NCI-H2029 treated with DMSO at 0.1 percent for 48 hours (cell line): ENCODE results near the gene SMNDC1.
"Not testable (repeated sequence)": the region's sequence is repeated elsewhere in the genome, so short reads cannot be mapped to it uniquely, and the experiment has no call there.

ENCODE experiments used
- DNase-seq: peaks from one replicate; lab custom pipeline; 2025; lab: John Stamatoyannopoulos, UW

SMNDC1 gene

GRCh38 chr10:110284262-110284661 is 20.5 kb downstream of the SMNDC1 start:
- no peak for DNase-seq

- DNase-seq = peak; percentile 28
Measured at GRCh38 chr10:110279407-110279986, 25.2 kb downstream of the SMNDC1 start.

- DNase-seq = no peak
Measured at GRCh38 chr10:110278562-110279406, 25.9 kb downstream of the SMNDC1 start.

- no peak for DNase-seq
Measured at GRCh38 chr10:110277591-110277990, 27.1 kb downstream of the SMNDC1 start.

GRCh38 chr10:110276603-110277002 is 28.1 kb downstream of the SMNDC1 start:
- no peak for DNase-seq

- no peak for DNase-seq
Measured at GRCh38 chr10:110275128-110275729, 29.5 kb downstream of the SMNDC1 start.

- no peak for DNase-seq
Measured at GRCh38 chr10:110274647-110275046, 30.1 kb downstream of the SMNDC1 start.

GRCh38 chr10:110274072-110274627 is 30.6 kb downstream of the SMNDC1 start:
- no peak for DNase-seq

- no peak for DNase-seq
Measured at GRCh38 chr10:110273474-110273873, 31.2 kb downstream of the SMNDC1 start.

- DNase-seq = not testable (repeated sequence)
Measured at GRCh38 chr10:110272995-110273394, 31.7 kb downstream of the SMNDC1 start.

GRCh38 chr10:110269374-110270318 is 35.1 kb downstream of the SMNDC1 start:
- no peak for DNase-seq

GRCh38 chr10:110268971-110269370 is 35.7 kb downstream of the SMNDC1 start:
- no peak for DNase-seq

- no peak for DNase-seq
Measured at GRCh38 chr10:110268442-110268841, 36.3 kb downstream of the SMNDC1 start.

- no peak for DNase-seq
Measured at GRCh38 chr10:110267276-110267675, 37.4 kb downstream of the SMNDC1 start.

GRCh38 chr10:110265573-110266193 is 39.0 kb downstream of the SMNDC1 start:
- DNase-seq = no peak

- no peak for DNase-seq
Measured at GRCh38 chr10:110263164-110263563, 41.6 kb downstream of the SMNDC1 start.

- no peak for DNase-seq
Measured at GRCh38 chr10:110260746-110261477, 43.8 kb downstream of the SMNDC1 start.

GRCh38 chr10:110259317-110259716 is 45.4 kb downstream of the SMNDC1 start:
- no peak for DNase-seq

- no peak for DNase-seq
Measured at GRCh38 chr10:110258542-110258941, 46.2 kb downstream of the SMNDC1 start.

- DNase-seq = no peak
Measured at GRCh38 chr10:110254467-110254866, 50.3 kb downstream of the SMNDC1 start.

- no peak for DNase-seq
Measured at GRCh38 chr10:110252151-110252550, 52.6 kb downstream of the SMNDC1 start.
